A673 (cell line): ENCODE data around the gene JMJD7. TPM values are rescaled to one million over a fixed set of nuclear protein-coding genes. Genes with fewer than 3 reads are reported as not detected.

Experiments used
- BruUV-seq: library from RNA; stranded (reverse); fragments of 400-500 nt; replicated peaks from 2 replicates; lab custom pipeline; 2021; lab: Mats Ljungman, UMichigan
- CTCF ChIA-PET: fragments of 300-600 bp; sonication (Branson Sonifier 250); formaldehyde crosslinking; loops from one replicate; lab custom pipeline; 2022; ENCODE audit warnings: antibody characterized with exemption; lab: Charles Lee
- POLR2A ChIA-PET: fragments of 300-600 bp; sonication (Branson Sonifier 250); formaldehyde crosslinking; loops from one replicate; lab custom pipeline; 2022; ENCODE audit warnings: antibody characterized with exemption; ENCODE audit not compliant: low non-redundant PET; lab: Charles Lee
- DNase-seq: peaks from one replicate; pipeline ENCODE4 v3.0.0-alpha.2; 2015; ENCODE audit warnings: low spot score
- H3K27ac ChIP-seq: fragments of 200-600 bp; sonication (generic); 2 replicates; pipeline ENCODE4 v1.5.1; 2016; ENCODE audit warnings: mixed run types, low read depth, mild to moderate bottlenecking, mixed read lengths, antibody characterized with exemption, low read length; ENCODE audit not compliant: poor library complexity, severe bottlenecking
- H3K27me3 ChIP-seq: fragments of 200-600 bp; sonication (generic); replicated peaks from 2 replicates; pipeline ENCODE4 v1.6.1; 2017; ENCODE audit warnings: mixed run types, low read depth, mild to moderate bottlenecking, mixed read lengths, antibody characterized with exemption, low read length; ENCODE audit not compliant: insufficient read depth, poor library complexity
- H3K36me3 ChIP-seq: fragments of 200-600 bp; sonication (generic); 2 replicates; pipeline ENCODE4 v1.6.1; 2016; ENCODE audit warnings: mixed run types, mild to moderate bottlenecking, mixed read lengths, antibody characterized with exemption, low read length; ENCODE audit not compliant: insufficient read depth, poor library complexity, severe bottlenecking
- H3K4me1 ChIP-seq: fragments of 200-600 bp; sonication (generic); 2 replicates; pipeline ENCODE4 v1.6.1; 2017; ENCODE audit warnings: mixed run types, mild to moderate bottlenecking, mixed read lengths, antibody characterized with exemption, low read length; ENCODE audit not compliant: insufficient read depth, poor library complexity, severe bottlenecking
- H3K4me3 ChIP-seq: fragments of 200-600 bp; sonication (generic); 2 replicates; pipeline ENCODE4 v1.5.1; 2016; ENCODE audit warnings: low read depth, mixed run types, mild to moderate bottlenecking, mixed read lengths, low read length; ENCODE audit not compliant: poor library complexity, severe bottlenecking
- H3K9me3 ChIP-seq: fragments of 200-600 bp; sonication (generic); 2 replicates; pipeline ENCODE4 v1.6.1; 2016; ENCODE audit warnings: mixed run types, low read depth, mild to moderate bottlenecking, mixed read lengths, antibody characterized with exemption, low read length; ENCODE audit not compliant: poor library complexity, severe bottlenecking
- CTCF ChIP-seq: fragments of 300-800, 200-600 bp; sonication (generic); conservative IDR thresholded peaks from 2 replicates; pipeline ENCODE4 v1.5.1; 2017; ENCODE audit warnings: low read depth, mild to moderate bottlenecking, antibody characterized with exemption, low read length, moderate library complexity, mixed read lengths
- EZH2 ChIP-seq: fragments of 200-600 bp; sonication (generic); IDR thresholded peaks from 2 replicates; pipeline ENCODE4 v1.6.1; 2017; ENCODE audit warnings: borderline replicate concordance, low read depth, mild to moderate bottlenecking, mixed read lengths, antibody characterized with exemption, low read length; ENCODE audit not compliant: poor library complexity, severe bottlenecking
- intact Hi-C: fragments of 100-400 bp; cut with micrococcal nuclease; formaldehyde crosslinking; loops from one replicate; pipeline ENCODE4 v1.10.0; 2022; ENCODE audit not compliant: unreplicated experiment
- total RNA-seq: library from RNA; stranded (reverse); gene quantifications from 2 replicates; pipeline ENCODE4 v1.2.3, GENCODE V29; 2021

Gene JMJD7
- total RNA-seq, 1 experiment from 2014 or later, result 18.8 TPM

GRCh38 chr15:41832208-41832607 is 4.3 kb downstream of the JMJD7 start:
- H3K36me3 ChIP-seq, result peaks cover 8% of the 10 kb centered on the region
- no peak overlapping the region for H3K4me3 ChIP-seq
- H3K4me1 ChIP-seq, result peaks cover 5% of the 10 kb centered on the region
- POLR2A ChIA-PET, result interaction anchor here (0.6 kb wide), 1 partner anchor 1546 kb away, joined by 3 read pairs; no protein-coding TSS in a partner anchor
- no peak overlapping the region for H3K27ac ChIP-seq
- no peaks in the 10 kb centered on the region for H3K27me3 ChIP-seq
- intact Hi-C loops, result no loop called here
- H3K9me3 ChIP-seq, result no peaks in the 10 kb centered on the region
- no peak for DNase-seq
- no TSS peak for BruUV-seq
- CTCF ChIA-PET, result no interaction called here
- TF ChIP-seq EZH2 (no peak), CTCF (no peak)

- H3K27ac ChIP-seq, result no peak overlapping the region
- no peaks in the 10 kb centered on the region for H3K27me3 ChIP-seq
- ChIA-PET CTCF (no interaction called here), POLR2A (no interaction called here)
- H3K9me3 ChIP-seq, result no peaks in the 10 kb centered on the region
- no peak for DNase-seq
- H3K4me1 ChIP-seq, result no peaks in the 10 kb centered on the region
- no TSS peak for BruUV-seq
- H3K4me3 ChIP-seq, result no peak overlapping the region
- TF ChIP-seq EZH2 (no peak), CTCF (no peak)
- H3K36me3 ChIP-seq, result peaks cover 8% of the 10 kb centered on the region
- intact Hi-C loops, result no loop called here
These were observed 5.0 kb downstream of the JMJD7 start for GRCh38 chr15:41832875-41833274.

GRCh38 chr15:41834096-41834495 is 6.2 kb downstream of the JMJD7 start:
- Histone ChIP-seq H3K9me3 (no peaks in the 10 kb centered on the region), H3K27me3 (no peaks in the 10 kb centered on the region), H3K27ac (no peak overlapping the region), H3K4me3 (no peak overlapping the region), H3K4me1 (peaks cover 1% of the 10 kb centered on the region), H3K36me3 (peaks cover 8% of the 10 kb centered on the region)
- CTCF ChIA-PET, result no interaction called here
- no peak for TF ChIP-seq EZH2
- no peak for TF ChIP-seq CTCF
- BruUV-seq, result no TSS peak
- intact Hi-C loops, result no loop called here
- no peak for DNase-seq
- POLR2A ChIA-PET, result no interaction called here
